ENCODE data around the gene LRRC59. TPM values are rescaled to one million over a fixed set of nuclear protein-coding genes. Genes with fewer than 3 reads are reported as not detected.
"Not testable (repeated sequence)": the region's sequence is repeated elsewhere in the genome, so short reads cannot be mapped to it uniquely, and the experiment has no call there.

LRRC59 gene
- total RNA-seq, 3 donors from 2014 or later, result 153 to 174 (median 159) TPM

DNA sequence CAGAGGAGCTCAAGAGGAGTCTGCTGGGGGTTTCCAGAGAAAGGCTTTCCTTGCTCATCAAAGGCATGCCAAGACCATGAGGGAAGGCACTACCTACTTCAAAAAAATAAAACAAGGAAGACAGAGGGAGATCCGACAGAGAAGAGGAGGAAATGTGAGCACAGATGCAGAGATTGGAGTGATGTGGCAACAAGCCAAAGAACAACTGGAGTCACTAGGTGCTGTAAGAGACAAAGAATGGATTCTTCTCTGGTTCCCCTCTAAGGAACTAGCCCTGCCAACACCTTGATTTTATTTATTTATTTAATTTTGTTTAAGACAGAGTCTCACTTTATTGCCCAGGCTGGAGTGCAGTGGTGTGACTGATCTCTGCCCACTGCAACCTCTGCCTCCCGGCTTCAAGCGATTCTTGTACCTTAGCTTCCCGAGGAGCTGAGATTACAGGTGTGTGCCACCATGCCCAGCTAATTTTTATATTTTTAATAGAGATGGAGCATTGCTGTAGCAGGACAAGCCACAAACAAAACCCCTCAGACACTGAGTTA lies 14.9 kb upstream of the LRRC59 start:
- no peak for ATAC-seq
- no peak overlapping the region for H3K4me3 Mint-ChIP-seq
- peaks cover 8% of the 10 kb centered on the region for H3K27me3 Mint-ChIP-seq (ENCODE audit: low read depth)

DNA sequence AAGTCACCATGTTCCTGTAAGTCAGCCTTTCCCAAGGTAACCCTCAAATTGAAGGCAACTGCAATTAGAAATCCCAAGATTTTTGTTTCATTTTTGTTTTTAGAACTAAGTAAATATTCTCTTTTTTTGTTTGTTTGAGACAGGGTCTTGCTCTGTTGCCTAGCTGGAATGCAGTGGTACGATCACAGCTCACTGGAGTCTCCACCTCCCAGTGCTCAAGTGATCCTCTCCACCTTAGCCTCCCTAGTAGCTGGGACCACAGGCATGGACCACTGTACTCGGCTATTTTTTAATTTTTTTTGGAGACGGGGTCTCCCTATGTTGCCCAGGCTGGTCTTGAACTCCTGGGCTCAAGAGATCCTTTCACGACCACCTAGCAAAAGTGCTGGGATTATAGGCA lies 10.6 kb upstream of the LRRC59 start:
- H3K4me3 Mint-ChIP-seq, result no peak overlapping the region
- no peaks in the 10 kb centered on the region for H3K36me3 Mint-ChIP-seq (ENCODE audit: insufficient read depth)
- ATAC-seq (no peak), DNase-seq (no peak)
- no peaks in the 10 kb centered on the region for H3K4me1 Mint-ChIP-seq (ENCODE audit: low read depth)
- peaks cover 22% of the 10 kb centered on the region for H3K27me3 Mint-ChIP-seq (ENCODE audit: low read depth)
- H3K9me3 Mint-ChIP-seq, result no peaks in the 10 kb centered on the region

More for the DNA sequence above, 14.9 kb upstream of the LRRC59 start:
- DNase-seq, result no peak
- no peaks in the 10 kb centered on the region for H3K4me1 Mint-ChIP-seq (ENCODE audit: low read depth)
- H3K9me3 Mint-ChIP-seq, result no peaks in the 10 kb centered on the region
- H3K36me3 Mint-ChIP-seq (ENCODE audit: insufficient read depth), result no peaks in the 10 kb centered on the region

DNA sequence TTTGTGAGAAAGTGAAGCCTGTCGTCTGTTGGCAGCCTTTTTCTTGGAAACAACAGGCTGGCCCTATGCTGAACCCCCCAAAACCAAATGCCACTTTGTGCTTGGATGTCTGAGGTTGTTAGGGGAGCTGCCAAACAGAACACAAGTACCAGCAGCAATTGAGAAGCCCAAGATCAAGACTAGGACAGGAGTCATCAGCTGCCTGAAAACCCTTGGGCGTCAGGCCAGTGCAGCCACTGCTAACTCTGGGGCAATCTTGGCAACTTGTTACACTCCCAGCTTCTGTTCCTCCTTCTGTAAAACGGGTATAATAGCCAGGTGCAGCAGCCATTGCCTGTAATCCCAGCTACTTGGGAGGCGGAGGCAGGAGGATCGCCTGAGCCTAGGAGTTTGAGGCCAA lies 9.3 kb upstream of the LRRC59 start:
- no peak for ATAC-seq
- H3K4me3 Mint-ChIP-seq, result no peak overlapping the region
- H3K4me1 Mint-ChIP-seq (ENCODE audit: low read depth), result no peaks in the 10 kb centered on the region
- H3K9me3 Mint-ChIP-seq, result no peaks in the 10 kb centered on the region
- H3K27me3 Mint-ChIP-seq (ENCODE audit: low read depth), result peaks cover 19% of the 10 kb centered on the region
- DNase-seq, result no peak
- H3K36me3 Mint-ChIP-seq (ENCODE audit: insufficient read depth), result no peaks in the 10 kb centered on the region

DNA sequence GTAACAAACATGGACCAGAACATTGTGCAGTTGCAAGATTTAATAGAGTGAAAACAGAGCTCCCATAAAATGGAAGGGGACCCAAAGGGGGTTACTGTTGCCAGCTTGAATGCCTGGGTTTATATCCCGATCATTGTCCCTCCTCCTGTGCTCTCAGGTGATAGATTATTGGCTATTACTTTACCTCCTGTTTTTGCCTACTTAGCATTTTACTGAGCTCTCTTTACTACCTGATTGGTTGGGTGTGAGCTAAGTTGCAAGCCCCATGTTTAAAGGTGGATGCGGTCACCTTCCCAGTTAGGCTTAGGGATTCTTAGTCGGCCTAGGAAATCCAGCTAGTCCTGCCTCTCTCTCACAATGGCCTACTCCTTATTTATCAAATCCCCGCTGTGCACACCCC lies 8.0 kb upstream of the LRRC59 start:
- H3K27me3 Mint-ChIP-seq (ENCODE audit: low read depth), result peaks cover 18% of the 10 kb centered on the region
- H3K4me1 Mint-ChIP-seq (ENCODE audit: low read depth); ATAC-seq; H3K36me3 Mint-ChIP-seq (ENCODE audit: insufficient read depth); DNase-seq; H3K9me3 Mint-ChIP-seq; H3K4me3 Mint-ChIP-seq: not testable (repeated sequence)

DNA sequence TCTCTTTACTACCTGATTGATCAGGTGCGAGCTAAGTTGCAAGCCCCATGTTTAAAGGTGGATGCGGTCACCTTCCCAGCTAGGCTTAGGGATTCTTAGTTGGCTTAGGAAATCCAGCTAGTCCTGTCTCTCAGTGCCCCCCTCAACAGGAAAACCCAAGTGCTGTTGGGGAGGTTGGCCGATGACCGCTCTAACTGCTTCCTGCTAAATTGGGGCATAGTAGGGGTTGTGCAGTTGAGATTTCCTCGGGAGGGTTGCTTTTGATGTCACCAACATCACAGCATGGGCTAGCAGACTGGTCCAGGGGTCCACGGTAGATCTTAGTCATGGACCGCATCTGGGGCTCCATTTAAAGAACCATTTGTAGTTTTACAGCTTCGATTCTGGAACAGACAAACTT lies 2.3 kb upstream of the LRRC59 start:
- not testable (repeated sequence) for DNase-seq; H3K4me3 Mint-ChIP-seq; H3K9me3 Mint-ChIP-seq; H3K27me3 Mint-ChIP-seq (ENCODE audit: low read depth); ATAC-seq
- H3K36me3 Mint-ChIP-seq (ENCODE audit: insufficient read depth), result peaks cover 11% of the 10 kb centered on the region
- peaks cover 23% of the 10 kb centered on the region for H3K4me1 Mint-ChIP-seq (ENCODE audit: low read depth)

DNA sequence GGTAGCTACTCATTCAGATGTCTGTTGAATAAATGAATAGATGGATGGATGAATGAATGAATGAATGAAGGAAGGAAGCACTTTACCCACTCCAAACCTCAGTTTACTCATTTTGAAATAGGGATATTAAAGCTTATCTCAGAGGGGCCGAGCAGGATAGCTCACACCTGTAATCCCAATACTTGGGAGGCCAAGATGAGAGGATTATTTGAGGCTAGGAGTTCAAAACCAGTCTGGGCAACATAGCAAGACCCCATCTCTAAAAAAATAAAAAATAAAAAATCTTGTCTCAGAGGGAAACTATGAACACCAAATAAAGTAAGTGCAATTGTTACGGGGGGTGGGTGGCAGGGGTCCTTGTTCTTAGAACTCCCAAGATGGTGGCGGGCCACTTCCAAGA lies 1.3 kb upstream of the LRRC59 start:
- H3K27me3 Mint-ChIP-seq (ENCODE audit: low read depth), result not testable (repeated sequence)

DNA sequence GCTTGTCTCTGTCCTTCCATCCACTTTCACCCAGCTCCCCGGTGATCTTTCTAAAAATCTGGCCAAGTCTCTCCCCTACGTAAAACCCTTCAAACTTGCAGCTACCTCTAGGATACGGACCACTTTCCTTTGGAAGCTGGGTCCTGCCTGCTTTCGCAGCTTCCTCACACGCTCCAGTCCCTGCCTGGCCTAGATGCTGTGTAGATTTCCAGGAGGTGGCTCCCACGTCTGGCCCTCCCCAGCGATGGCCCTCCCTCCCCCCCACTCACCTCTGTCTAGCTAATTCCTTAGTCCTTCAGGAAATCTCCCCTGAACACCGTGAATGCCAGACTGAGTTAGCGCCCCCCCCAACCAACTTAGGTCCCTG lies 579 bp upstream of the LRRC59 start:
- Mint-ChIP-seq H3K4me1 (ENCODE audit: low read depth) (peaks cover 33% of the 10 kb centered on the region), H3K36me3 (ENCODE audit: insufficient read depth) (peaks cover 24% of the 10 kb centered on the region), H3K9me3 (no peaks in the 10 kb centered on the region), H3K4me3 (peak overlapping the region; percentile 97), H3K27me3 (ENCODE audit: low read depth) (peaks cover 2% of the 10 kb centered on the region)
- no peak for DNase-seq
- no peak for ATAC-seq

More for the DNA sequence above, 1.3 kb upstream of the LRRC59 start:
- not testable (repeated sequence) for H3K9me3 Mint-ChIP-seq, ATAC-seq, DNase-seq
- Mint-ChIP-seq H3K36me3 (ENCODE audit: insufficient read depth) (peaks cover 16% of the 10 kb centered on the region), H3K4me3 (peak overlapping the region; percentile 97), H3K4me1 (ENCODE audit: low read depth) (peaks cover 28% of the 10 kb centered on the region)

DNA sequence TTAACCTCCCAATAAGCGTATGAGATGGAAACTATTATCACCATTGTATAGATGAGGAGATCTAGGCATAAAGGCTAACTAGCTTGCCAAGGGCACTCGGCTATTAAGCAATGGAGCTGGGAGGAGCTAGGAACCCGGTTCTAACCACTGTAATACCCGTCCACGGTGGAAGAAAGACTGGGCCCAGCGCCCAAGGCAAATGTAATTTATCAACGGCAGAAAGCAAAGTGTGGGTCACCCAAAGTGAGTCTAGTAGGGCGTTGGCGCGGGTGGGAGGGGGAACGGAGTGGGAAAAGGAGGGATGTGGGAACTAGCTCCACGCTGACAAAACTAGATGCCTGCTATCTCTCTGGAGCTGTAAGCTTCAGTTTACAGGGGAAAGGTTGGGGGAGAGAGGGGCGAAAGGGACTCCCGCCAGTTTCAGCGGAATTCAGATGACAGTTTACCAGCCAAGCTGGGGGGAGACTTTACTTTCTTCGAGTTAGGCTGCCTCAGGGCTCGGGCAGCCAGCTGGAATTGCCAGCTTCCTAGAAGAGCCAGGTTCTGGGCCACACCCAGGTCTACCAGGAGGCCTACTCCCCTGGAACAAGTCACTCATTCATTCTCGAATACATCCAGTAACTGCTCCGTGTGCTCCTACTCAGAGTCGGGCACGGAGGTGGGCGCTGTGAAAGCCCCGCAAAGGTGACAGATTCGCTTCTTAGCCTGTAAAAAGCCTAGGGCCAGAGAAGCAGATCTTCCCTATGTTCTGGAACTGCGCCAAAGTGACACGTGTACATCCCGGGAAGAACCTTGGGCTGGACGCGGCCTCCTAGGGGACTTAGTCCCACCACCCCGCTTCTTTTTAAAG lies 837 bp downstream of the LRRC59 start:
- Mint-ChIP-seq H3K9me3 (no peaks in the 10 kb centered on the region), H3K36me3 (ENCODE audit: insufficient read depth) (peaks cover 33% of the 10 kb centered on the region), H3K4me1 (ENCODE audit: low read depth) (peaks cover 34% of the 10 kb centered on the region), H3K27me3 (ENCODE audit: low read depth) (no peaks in the 10 kb centered on the region), H3K4me3 (peak overlapping the region; percentile 97)
- DNase-seq, result peak; percentile 13
- ATAC-seq, result peak; percentile 57 to 62

DNA sequence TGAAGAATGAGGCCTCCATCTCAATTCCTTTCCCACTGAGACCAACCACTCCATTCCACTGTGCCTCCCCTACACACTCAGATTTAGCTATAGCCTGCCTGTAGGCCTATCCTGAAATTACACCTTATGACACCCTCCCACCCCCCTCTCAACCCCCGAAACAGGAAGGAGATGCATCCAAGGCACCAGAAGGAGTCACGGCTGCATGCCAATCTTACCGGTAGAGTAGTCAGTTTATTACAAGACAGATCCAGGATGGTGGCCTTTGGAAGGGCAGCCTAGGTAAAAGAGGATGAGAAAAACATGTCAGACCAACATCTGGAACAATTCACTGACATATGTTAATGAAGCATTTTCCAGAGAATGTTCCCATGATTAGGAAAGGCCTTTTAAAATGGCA lies 2.6 kb downstream of the LRRC59 start:
- DNase-seq (no peak), ATAC-seq (no peak)
- peaks cover 34% of the 10 kb centered on the region for H3K4me1 Mint-ChIP-seq (ENCODE audit: low read depth)
- no peaks in the 10 kb centered on the region for H3K9me3 Mint-ChIP-seq
- no peaks in the 10 kb centered on the region for H3K27me3 Mint-ChIP-seq (ENCODE audit: low read depth)
- H3K4me3 Mint-ChIP-seq, result peak overlapping the region; percentile 97
- peaks cover 37% of the 10 kb centered on the region for H3K36me3 Mint-ChIP-seq (ENCODE audit: insufficient read depth)

DNA sequence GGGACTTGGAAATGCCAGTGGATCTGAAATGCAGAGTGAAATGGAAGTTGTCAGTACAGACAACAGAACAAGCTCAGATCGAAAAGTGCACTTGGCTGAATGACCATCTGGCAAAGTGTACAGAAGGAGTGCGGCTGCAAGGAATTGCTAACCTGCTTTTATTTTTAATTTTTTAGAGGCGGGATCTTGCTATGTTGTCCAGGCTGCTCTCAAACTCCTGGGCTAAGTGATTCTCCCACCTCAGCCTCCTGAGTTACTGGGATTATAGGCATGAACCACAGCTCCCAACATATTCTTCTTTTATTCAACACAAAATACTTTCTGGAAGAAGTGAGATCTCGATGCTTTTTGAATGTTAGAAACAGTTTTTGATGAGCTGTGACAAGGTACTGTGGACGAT lies 3.6 kb downstream of the LRRC59 start:
- peaks cover 34% of the 10 kb centered on the region for H3K4me1 Mint-ChIP-seq (ENCODE audit: low read depth)
- ATAC-seq (no peak), DNase-seq (no peak)
- H3K9me3 Mint-ChIP-seq, result no peaks in the 10 kb centered on the region
- no peaks in the 10 kb centered on the region for H3K27me3 Mint-ChIP-seq (ENCODE audit: low read depth)
- peaks cover 39% of the 10 kb centered on the region for H3K36me3 Mint-ChIP-seq (ENCODE audit: insufficient read depth)
- H3K4me3 Mint-ChIP-seq, result no peak overlapping the region

DNA sequence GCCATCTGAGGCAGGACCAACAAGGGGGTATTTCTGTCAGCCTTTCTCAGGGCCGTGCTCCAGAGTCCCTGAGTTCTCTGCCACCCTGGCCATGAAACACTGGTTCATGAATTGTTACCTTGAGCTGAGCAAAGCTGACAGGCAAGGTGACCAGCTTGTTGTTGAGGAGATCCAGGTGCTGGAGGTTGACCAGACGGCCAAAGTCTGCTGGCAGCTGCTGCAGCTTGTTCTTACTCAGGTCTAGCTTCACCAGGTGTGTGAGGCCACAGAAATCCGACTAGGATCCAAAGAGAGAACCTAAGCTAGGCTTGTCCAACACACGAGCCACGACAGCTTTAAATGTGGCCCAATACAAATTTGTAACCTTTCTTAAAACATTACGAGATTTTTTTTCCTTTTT lies 4.7 kb downstream of the LRRC59 start:
- Mint-ChIP-seq H3K27me3 (ENCODE audit: low read depth) (no peaks in the 10 kb centered on the region), H3K4me1 (ENCODE audit: low read depth) (peaks cover 32% of the 10 kb centered on the region), H3K36me3 (ENCODE audit: insufficient read depth) (peaks cover 50% of the 10 kb centered on the region), H3K4me3 (no peak overlapping the region), H3K9me3 (no peaks in the 10 kb centered on the region)
- ATAC-seq (no peak), DNase-seq (no peak)

DNA sequence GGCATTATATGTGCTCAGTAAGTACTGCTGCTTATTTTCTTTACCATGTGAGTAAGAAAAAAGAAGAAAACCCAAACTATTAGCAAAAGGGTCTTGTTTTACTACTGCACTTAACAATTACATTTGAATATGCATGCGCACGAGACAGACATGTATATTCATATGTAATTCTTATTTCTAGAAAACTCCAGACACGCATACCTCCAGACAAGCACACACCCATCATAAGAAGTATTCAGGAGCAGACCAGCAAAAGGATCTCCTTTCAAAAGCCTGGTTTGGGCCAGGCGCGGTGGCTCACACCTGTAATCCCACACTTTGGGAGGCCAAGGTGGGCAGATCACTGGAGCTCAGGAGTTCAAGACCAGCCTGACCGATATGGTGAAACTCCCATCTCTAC lies 7.8 kb downstream of the LRRC59 start:
- H3K27me3 Mint-ChIP-seq (ENCODE audit: low read depth), result no peaks in the 10 kb centered on the region
- no peaks in the 10 kb centered on the region for H3K9me3 Mint-ChIP-seq
- no peak for ATAC-seq
- H3K4me1 Mint-ChIP-seq (ENCODE audit: low read depth), result peaks cover 10% of the 10 kb centered on the region
- no peak for DNase-seq
- H3K36me3 Mint-ChIP-seq (ENCODE audit: insufficient read depth), result peaks cover 62% of the 10 kb centered on the region
- no peak overlapping the region for H3K4me3 Mint-ChIP-seq

DNA sequence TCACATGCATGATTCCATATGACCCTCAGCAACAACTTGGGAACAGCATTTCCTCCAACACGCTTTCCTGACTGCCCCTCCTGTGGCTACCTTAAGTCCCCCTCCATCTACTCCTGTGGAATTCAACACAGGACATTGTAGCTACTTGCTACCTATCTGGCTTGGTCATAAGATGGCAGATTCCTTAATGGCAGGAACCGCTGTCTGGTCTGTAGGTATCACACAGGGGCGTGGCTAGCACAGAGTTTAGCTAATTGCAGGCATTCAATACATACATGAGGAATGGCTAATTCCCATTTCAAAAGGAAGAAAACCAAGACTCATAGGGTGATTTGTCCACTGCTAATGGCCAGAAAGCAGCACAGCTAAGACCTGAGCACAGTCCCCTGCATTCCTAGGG lies 8.6 kb downstream of the LRRC59 start:
- peaks cover 6% of the 10 kb centered on the region for H3K4me1 Mint-ChIP-seq (ENCODE audit: low read depth)
- DNase-seq, result no peak
- no peak for ATAC-seq
- no peaks in the 10 kb centered on the region for H3K27me3 Mint-ChIP-seq (ENCODE audit: low read depth)
- H3K4me3 Mint-ChIP-seq, result no peak overlapping the region
- no peaks in the 10 kb centered on the region for H3K9me3 Mint-ChIP-seq
- peaks cover 57% of the 10 kb centered on the region for H3K36me3 Mint-ChIP-seq (ENCODE audit: insufficient read depth)

DNA sequence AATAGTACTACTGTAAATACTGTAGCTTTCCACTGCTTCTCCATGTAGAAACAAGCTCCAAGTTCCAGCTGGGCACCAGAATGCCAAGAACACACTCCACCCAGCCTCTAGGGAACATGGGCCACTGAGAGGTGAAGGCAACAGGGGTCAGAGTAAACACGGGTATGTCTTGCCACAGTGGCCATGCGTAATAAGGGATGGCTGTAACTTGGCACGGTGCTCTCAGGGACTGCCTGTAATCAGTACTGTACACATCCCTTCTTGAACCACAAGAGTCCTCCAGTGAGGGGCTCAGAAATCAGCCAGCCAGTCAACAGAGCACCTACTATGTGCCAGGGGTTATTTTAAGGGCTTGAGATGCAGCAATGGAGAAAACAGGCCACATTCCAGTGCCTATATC lies 10.8 kb downstream of the LRRC59 start:
- Mint-ChIP-seq H3K27me3 (ENCODE audit: low read depth) (no peaks in the 10 kb centered on the region), H3K4me1 (ENCODE audit: low read depth) (no peaks in the 10 kb centered on the region), H3K36me3 (ENCODE audit: insufficient read depth) (peaks cover 54% of the 10 kb centered on the region), H3K4me3 (no peak overlapping the region), H3K9me3 (no peaks in the 10 kb centered on the region)
- no peak for DNase-seq
- ATAC-seq, result no peak

DNA sequence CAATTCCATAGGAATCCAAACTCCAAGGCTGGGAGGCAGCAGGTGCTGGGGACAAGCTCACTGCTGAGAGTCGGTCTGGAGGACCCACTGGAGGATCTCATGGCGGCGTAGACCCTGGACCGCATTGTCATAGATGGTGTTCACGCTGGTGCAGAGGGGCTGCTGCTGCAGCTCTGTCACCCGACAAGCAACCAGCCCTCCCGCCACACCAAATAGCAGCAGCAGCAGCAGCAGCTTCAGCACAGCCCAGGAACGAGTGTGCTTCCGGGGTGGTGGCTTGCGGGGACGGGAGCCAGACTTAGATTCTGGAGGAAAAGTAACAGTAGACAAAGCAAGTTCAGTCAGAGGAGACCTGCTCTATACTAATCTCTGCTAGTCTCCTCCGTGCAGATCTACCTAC lies 14.4 kb downstream of the LRRC59 start:
- Mint-ChIP-seq H3K36me3 (ENCODE audit: insufficient read depth) (peaks cover 47% of the 10 kb centered on the region), H3K4me3 (no peak overlapping the region), H3K9me3 (no peaks in the 10 kb centered on the region), H3K4me1 (ENCODE audit: low read depth) (no peaks in the 10 kb centered on the region), H3K27me3 (ENCODE audit: low read depth) (no peaks in the 10 kb centered on the region)
- ATAC-seq, result no peak
- no peak for DNase-seq

Data from activated T-cell treated with anti-CD3 and anti-CD28 coated beads, Interleukin-2, amount 50 U/mL, for 4 hours (primary cell).